Daoy (cell line): ENCODE results near the gene CCDC141. TPM values are rescaled to one million over a fixed set of nuclear protein-coding genes. Genes with fewer than 3 reads are reported as not detected.

Experiments
- DNase-seq: peaks from one replicate; pipeline ENCODE4 v3.0.0-alpha.2; 2015; ENCODE audit warnings: low read depth
- total RNA-seq: library from RNA; depleted of rRNA; stranded (reverse); fragments of >200 nt; shearing (Covaris generic); gene quantifications from 2 replicates; pipeline ENCODE4 v1.2.3, GENCODE V29; 2014

CCDC141 gene
- total RNA-seq, 1 experiment from 2014 or later = not detected

- no peak for DNase-seq
These were observed 137.4 kb downstream of the CCDC141 start for GRCh38 chr2:178912416-178913048.

- DNase-seq = no peak
These were observed 138.9 kb downstream of the CCDC141 start for GRCh38 chr2:178911039-178911438.

- no peak for DNase-seq
These were observed 139.9 kb downstream of the CCDC141 start for GRCh38 chr2:178910005-178910404.

- no peak for DNase-seq
These were observed 140.4 kb downstream of the CCDC141 start for GRCh38 chr2:178909507-178909906.

GRCh38 chr2:178908810-178909209 is 141.1 kb downstream of the CCDC141 start:
- no peak for DNase-seq

GRCh38 chr2:178905261-178905660 is 144.7 kb downstream of the CCDC141 start:
- no peak for DNase-seq

- no peak for DNase-seq
These were observed 150.3 kb downstream of the CCDC141 start for GRCh38 chr2:178899656-178900055.

GRCh38 chr2:178895872-178896271 is 154.1 kb downstream of the CCDC141 start:
- no peak for DNase-seq

GRCh38 chr2:178895171-178895570 is 154.8 kb downstream of the CCDC141 start:
- no peak for DNase-seq

GRCh38 chr2:178892751-178893625 is 156.9 kb downstream of the CCDC141 start:
- DNase-seq = no peak

GRCh38 chr2:178891959-178892485 is 157.9 kb downstream of the CCDC141 start:
- DNase-seq = no peak

- DNase-seq = peak; percentile 41
These were observed 158.5 kb downstream of the CCDC141 start for GRCh38 chr2:178891265-178891958.

GRCh38 chr2:178886006-178886405 is 163.9 kb downstream of the CCDC141 start:
- no peak for DNase-seq

GRCh38 chr2:178884440-178884839 is 165.5 kb downstream of the CCDC141 start:
- no peak for DNase-seq

GRCh38 chr2:178882666-178883440 is 167.1 kb downstream of the CCDC141 start:
- DNase-seq = peak; percentile 19

GRCh38 chr2:178881075-178881474 is 168.9 kb downstream of the CCDC141 start:
- DNase-seq = no peak

- DNase-seq = no peak
These were observed 169.7 kb downstream of the CCDC141 start for GRCh38 chr2:178880257-178880656.

GRCh38 chr2:178877874-178878273 is 172.1 kb downstream of the CCDC141 start:
- DNase-seq = no peak

GRCh38 chr2:178874529-178875240 is 175.3 kb downstream of the CCDC141 start:
- DNase-seq = peak; percentile 54

GRCh38 chr2:178873912-178874311 is 176.0 kb downstream of the CCDC141 start:
- no peak for DNase-seq

GRCh38 chr2:178871536-178871935 is 178.4 kb downstream of the CCDC141 start:
- DNase-seq = no peak
